HepG2 (cell line): ENCODE data around the gene ITGB1. TPM values are rescaled to one million over a fixed set of nuclear protein-coding genes. Genes with fewer than 3 reads are reported as not detected.

Experiments used
- GFI1 ChIP-seq: sonication (generic); formaldehyde crosslinking; IDR thresholded peaks from 2 replicates; pipeline ENCODE4 v1.5.0; 2020; ENCODE audit warnings: missing genetic modification reagents, mild to moderate bottlenecking, borderline replicate concordance
- HNF4A ChIP-seq: sonication (generic); formaldehyde crosslinking; IDR thresholded peaks from 2 replicates; pipeline ENCODE4 v1.4.0; 2020; ENCODE audit warnings: missing genetic modification reagents
- NRL ChIP-seq: sonication (generic); formaldehyde crosslinking; IDR thresholded peaks from 2 replicates; pipeline ENCODE4 v1.5.0; 2020; ENCODE audit warnings: missing genetic modification reagents, mild to moderate bottlenecking, moderate library complexity, borderline replicate concordance
- PRPF4 ChIP-seq: fragments of 200-400 bp; formaldehyde crosslinking; IDR thresholded peaks from 2 replicates; pipeline ENCODE4 v1.6.1; 2016; ENCODE audit warnings: low read length, low read depth; ENCODE audit not compliant: poor library complexity, severe bottlenecking
- SOX5 ChIP-seq: IDR thresholded peaks from 2 replicates; pipeline ENCODE4 v1.6.1; 2016; ENCODE audit warnings: borderline replicate concordance
- TSC22D2 ChIP-seq: sonication (generic); formaldehyde crosslinking; IDR thresholded peaks from 2 replicates; pipeline ENCODE4 v1.5.1; 2020; ENCODE audit warnings: missing genetic modification reagents, mild to moderate bottlenecking, borderline replicate concordance
- ZKSCAN1 ChIP-seq: fragments of 150-350 bp; IDR thresholded peaks from 2 replicates; pipeline ENCODE4 v1.6.1; 2014; ENCODE audit warnings: low read length
- ZMYM2 ChIP-seq: sonication (generic); formaldehyde crosslinking; IDR thresholded peaks from 2 replicates; pipeline ENCODE4 v1.8.0; 2022; ENCODE audit warnings: mild to moderate bottlenecking, missing genetic modification reagents
- ZNF710 ChIP-seq: sonication (generic); formaldehyde crosslinking; IDR thresholded peaks from 2 replicates; pipeline ENCODE4 v1.5.0; 2020; ENCODE audit warnings: mild to moderate bottlenecking, missing genetic modification reagents, borderline replicate concordance
- ZNF761 ChIP-seq: sonication (generic); formaldehyde crosslinking; conservative IDR thresholded peaks from 2 replicates; pipeline ENCODE4 v1.4.0; 2020; ENCODE audit warnings: mild to moderate bottlenecking, missing genetic modification reagents
- ZNF782 ChIP-seq: sonication (generic); formaldehyde crosslinking; IDR thresholded peaks from 2 replicates; pipeline ENCODE4 v1.4.0; 2020; ENCODE audit warnings: missing genetic modification reagents, mild to moderate bottlenecking, borderline replicate concordance
- polyA plus RNA-seq, 8 experiments: library from polyadenylated mRNA; depleted of rRNA in 3 of 8; stranded (reverse) in 7 of 8; unstranded in 1 of 8; fragments of >200 nt; fragmentation: Illumina TruSeq in 4 of 8; extraction: Trizol in 4 of 8; gene quantifications; 2 replicates each; pipeline versions ENCODE4 v1.2.1 to v1.2.3, GENCODE V29; 2011 to 2016; ENCODE audit warnings: low read depth in 4 of 8, missing spikeins in 1 of 8, mixed read lengths in 1 of 8; ENCODE audit not compliant: insufficient read depth in 1 of 8
- total RNA-seq, 5 experiments: library from RNA; depleted of rRNA; stranded (reverse); fragments of >200 nt; fragmentation: Illumina TruSeq; extraction: Trizol; gene quantifications; 2 replicates each; pipeline ENCODE4 v1.2.3, GENCODE V29; 2016; ENCODE audit warnings: low read depth in 1 of 5
- TF ChIP-seq, protein P1 (sequence below): sonication (generic); formaldehyde crosslinking; IDR thresholded peaks from 2 replicates; pipeline ENCODE4 v1.5.1; 2020; ENCODE audit warnings: mild to moderate bottlenecking, missing genetic modification reagents, borderline replicate concordance
- TF ChIP-seq, protein P2 (sequence below): sonication (generic); formaldehyde crosslinking; IDR thresholded peaks from 2 replicates; pipeline ENCODE4 v1.9.0; 2022; ENCODE audit warnings: missing genetic modification reagents, mild to moderate bottlenecking, borderline replicate concordance

ITGB1 gene
- total and polyA plus RNA-seq, 2 of the 13 experiments (the other 11 are each of a cell fraction or from before 2014, with no cell fraction given), result 190 to 204 TPM

DNA sequence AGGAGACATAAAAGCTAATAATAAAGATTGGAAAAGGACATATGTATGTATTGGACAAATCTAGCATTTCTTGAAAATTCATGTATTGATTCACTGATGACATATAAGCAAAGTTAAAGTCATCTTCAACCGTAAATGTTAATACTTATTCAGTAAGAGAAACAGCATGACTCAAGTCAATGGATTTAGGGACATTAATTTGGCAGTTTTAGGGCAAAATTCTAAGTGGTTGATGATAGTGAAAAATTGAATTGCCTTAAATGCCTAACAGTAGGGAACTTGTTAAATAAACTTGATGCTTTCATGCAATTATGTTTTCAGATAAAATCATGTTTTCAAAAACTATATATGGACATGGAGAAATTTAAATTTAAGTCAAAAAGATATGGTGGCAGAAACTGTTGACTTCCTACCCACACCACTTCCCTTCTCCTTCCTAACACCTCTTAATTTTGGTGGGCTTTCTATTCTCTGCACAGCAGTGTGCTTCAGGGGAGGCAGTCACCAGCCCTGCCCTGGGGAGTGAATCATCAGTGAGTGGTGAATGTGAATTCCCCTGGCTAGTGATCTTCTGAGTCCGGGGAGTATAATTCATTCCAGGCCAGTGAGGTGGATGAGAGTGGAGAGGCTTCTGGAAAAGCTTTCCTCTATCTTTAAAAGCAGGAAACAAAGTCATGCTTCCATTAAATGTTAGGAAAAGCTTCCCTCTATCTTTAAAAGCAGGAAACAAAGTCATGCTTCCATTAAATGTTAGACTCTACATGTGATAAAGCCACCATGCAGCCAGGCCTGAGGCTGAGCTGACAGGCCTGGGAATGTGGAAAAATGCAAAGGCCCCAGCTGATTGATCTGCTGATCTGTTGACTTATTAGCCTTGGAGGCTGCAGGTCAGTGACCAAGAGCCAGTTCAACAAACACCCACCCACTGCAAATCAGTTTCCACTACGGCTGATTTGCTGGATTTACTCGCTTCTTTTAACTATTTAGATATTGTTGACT lies 25.2 kb upstream of the ITGB1 start (continued):
- TF ChIP-seq, protein P1, sequence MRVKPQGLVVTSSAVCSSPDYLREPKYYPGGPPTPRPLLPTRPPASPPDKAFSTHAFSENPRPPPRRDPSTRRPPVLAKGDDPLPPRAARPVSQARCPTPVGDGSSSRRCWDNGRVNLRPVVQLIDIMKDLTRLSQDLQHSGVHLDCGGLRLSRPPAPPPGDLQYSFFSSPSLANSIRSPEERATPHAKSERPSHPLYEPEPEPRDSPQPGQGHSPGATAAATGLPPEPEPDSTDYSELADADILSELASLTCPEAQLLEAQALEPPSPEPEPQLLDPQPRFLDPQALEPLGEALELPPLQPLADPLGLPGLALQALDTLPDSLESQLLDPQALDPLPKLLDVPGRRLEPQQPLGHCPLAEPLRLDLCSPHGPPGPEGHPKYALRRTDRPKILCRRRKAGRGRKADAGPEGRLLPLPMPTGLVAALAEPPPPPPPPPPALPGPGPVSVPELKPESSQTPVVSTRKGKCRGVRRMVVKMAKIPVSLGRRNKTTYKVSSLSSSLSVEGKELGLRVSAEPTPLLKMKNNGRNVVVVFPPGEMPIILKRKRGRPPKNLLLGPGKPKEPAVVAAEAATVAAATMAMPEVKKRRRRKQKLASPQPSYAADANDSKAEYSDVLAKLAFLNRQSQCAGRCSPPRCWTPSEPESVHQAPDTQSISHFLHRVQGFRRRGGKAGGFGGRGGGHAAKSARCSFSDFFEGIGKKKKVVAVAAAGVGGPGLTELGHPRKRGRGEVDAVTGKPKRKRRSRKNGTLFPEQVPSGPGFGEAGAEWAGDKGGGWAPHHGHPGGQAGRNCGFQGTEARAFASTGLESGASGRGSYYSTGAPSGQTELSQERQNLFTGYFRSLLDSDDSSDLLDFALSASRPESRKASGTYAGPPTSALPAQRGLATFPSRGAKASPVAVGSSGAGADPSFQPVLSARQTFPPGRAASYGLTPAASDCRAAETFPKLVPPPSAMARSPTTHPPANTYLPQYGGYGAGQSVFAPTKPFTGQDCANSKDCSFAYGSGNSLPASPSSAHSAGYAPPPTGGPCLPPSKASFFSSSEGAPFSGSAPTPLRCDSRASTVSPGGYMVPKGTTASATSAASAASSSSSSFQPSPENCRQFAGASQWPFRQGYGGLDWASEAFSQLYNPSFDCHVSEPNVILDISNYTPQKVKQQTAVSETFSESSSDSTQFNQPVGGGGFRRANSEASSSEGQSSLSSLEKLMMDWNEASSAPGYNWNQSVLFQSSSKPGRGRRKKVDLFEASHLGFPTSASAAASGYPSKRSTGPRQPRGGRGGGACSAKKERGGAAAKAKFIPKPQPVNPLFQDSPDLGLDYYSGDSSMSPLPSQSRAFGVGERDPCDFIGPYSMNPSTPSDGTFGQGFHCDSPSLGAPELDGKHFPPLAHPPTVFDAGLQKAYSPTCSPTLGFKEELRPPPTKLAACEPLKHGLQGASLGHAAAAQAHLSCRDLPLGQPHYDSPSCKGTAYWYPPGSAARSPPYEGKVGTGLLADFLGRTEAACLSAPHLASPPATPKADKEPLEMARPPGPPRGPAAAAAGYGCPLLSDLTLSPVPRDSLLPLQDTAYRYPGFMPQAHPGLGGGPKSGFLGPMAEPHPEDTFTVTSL, result peak; percentile 71; the same call in 1 of the 2 replicates
- TF ChIP-seq ZNF710 (CRISPR knock-in tag) (no peak; the same call in 1 of the 2 replicates), ZNF761 (no peak), SOX5 (peak; percentile 59; the same call in 1 of the 2 replicates), PRPF4 (no peak), GFI1 (CRISPR knock-in tag) (peak; percentile 67), ZNF782 (CRISPR knock-in tag) (no peak), ZKSCAN1 (no peak), TSC22D2 (CRISPR knock-in tag) (no peak), ZMYM2 (no peak), HNF4A (CRISPR knock-in tag) (peak; percentile 79), NRL (CRISPR knock-in tag) (no peak)
- TF ChIP-seq, protein P2, sequence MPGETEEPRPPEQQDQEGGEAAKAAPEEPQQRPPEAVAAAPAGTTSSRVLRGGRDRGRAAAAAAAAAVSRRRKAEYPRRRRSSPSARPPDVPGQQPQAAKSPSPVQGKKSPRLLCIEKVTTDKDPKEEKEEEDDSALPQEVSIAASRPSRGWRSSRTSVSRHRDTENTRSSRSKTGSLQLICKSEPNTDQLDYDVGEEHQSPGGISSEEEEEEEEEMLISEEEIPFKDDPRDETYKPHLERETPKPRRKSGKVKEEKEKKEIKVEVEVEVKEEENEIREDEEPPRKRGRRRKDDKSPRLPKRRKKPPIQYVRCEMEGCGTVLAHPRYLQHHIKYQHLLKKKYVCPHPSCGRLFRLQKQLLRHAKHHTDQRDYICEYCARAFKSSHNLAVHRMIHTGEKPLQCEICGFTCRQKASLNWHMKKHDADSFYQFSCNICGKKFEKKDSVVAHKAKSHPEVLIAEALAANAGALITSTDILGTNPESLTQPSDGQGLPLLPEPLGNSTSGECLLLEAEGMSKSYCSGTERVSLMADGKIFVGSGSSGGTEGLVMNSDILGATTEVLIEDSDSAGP (CRISPR knock-in tag), result no peak
